HPDE6-E6E7 (cell line): ENCODE measurements around the gene ADIPOR2.
"Not testable (repeated sequence)": the region's sequence is repeated elsewhere in the genome, so short reads cannot be mapped to it uniquely, and the experiment has no call there.

Experiments used
- DNase-seq: peaks from one replicate; pipeline ENCODE4 v3.0.0; 2011; ENCODE audit warnings: missing footprints; ENCODE audit errors: extremely low spot score

ADIPOR2 gene

DNA sequence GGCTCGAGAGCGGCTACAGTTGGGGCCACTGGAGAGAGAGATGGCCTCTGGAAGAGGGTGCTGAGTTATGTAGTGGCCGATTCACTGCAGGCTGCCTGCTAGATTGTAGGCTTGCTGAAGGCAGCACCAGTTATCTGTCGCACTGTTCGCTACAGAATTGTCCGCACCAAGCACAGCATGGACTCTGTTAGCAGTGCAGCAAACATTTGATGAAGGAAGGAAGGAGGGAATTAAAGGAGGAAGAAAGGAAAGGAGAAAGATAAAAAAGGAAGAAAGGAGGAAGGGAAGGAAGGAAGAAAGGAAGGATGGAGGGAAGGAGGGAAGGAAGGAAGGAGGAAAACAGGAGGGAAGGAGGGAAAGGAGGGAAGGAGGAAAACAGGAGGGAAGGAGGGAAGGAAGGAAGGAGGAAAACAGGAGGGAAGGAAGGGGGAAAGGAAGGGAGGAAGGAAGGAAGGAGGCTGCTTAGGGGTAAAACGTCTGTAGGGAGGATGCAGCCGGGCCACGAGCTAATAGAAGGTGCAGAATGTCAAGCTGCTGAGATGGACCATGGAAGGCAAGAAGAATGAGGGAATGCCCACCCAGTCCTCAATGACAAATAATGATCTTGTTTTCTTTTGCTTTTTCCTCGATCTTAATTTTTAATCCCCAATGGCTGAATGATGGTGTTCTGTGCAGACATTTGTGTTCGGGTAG, 27.3 kb upstream of the ADIPOR2 start:
- DNase-seq = no peak

GRCh38 chr12:1665366-1665765, 25.5 kb upstream of the ADIPOR2 start:
- DNase-seq = no peak

GRCh38 chr12:1666215-1666614, 24.7 kb upstream of the ADIPOR2 start:
- no peak for DNase-seq

GRCh38 chr12:1666685-1667162, 24.1 kb upstream of the ADIPOR2 start:
- DNase-seq = no peak

GRCh38 chr12:1668833-1669543, 21.9 kb upstream of the ADIPOR2 start:
- no peak for DNase-seq

DNA sequence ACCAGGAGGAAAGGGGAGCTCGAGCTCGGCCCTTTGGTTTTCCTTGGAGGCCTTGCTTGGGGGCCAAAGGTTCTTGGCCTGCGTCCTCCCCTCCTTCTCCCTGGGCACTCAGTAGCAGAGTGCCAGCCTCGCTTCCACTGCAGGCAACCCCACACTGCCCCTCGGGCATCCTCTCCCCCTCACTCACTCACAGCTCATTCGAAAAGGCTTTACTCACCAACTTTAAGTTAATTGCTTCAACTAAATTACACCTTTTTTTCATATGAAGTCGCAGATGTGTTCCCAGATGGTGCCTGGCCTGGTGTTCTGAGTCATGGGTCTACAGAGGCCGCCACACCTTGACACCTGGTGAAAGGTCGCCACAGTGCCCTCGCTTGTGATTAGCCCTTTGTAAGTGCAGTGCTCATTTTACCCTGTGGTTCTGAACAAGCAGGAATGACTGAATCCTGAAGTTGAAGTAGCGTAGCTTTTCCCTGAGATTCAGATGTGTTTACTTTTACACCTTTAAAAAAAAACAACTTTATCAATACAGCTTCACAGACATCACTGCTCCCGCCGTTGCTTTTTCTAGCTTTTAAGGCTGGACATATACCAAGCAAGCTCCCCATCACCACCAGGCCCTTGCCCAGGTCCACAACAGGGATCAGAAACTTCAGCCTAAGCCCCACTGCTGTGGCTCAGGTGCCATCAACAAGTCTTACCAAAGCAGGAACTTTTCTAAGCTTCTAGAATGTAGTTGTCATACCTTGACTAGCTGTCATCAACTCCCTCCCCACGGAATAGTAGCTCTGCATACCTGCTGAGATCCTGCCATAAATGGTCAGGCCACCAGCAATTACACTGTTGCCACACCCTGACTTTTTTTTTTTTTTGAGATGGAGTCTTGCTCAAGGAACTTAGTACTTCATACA, 20.3 kb upstream of the ADIPOR2 start:
- no peak for DNase-seq

DNA sequence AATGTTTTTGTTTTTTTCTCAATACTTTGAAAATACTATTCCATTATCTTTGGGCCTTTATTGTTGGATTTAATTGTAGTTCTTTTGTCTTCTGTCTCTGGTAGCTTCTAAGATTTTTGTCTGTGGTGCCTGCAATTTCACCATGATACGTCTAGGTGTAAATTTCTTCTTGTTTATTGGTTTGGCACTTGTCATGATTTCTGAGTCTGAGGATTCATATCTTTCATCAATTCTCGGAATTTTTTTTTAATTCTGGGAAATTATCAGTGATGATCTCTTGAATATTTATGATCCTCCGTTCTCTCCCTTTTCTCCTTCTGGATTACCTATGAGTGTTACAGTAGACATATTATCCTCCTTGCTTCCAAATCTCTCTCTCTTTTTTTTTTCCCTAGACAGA, 14.8 kb upstream of the ADIPOR2 start:
- no peak for DNase-seq

GRCh38 chr12:1680804-1681492, 9.9 kb upstream of the ADIPOR2 start:
- no peak for DNase-seq

DNA sequence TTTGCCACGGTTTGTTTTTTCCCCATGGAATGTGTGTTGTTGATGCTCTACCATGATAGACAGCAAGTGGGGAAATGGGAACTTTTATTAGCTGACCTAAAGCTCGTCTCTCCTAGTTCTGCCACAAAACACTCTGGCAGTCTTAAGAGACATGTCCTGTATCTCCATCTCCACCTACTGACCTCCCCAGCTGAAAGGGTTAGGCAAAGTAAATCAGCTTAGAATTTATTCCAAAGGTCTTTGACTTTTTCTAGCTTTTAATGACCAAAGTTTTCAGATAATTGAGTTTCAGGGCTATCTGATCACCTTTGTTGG, 9.4 kb upstream of the ADIPOR2 start:
- no peak for DNase-seq

DNA sequence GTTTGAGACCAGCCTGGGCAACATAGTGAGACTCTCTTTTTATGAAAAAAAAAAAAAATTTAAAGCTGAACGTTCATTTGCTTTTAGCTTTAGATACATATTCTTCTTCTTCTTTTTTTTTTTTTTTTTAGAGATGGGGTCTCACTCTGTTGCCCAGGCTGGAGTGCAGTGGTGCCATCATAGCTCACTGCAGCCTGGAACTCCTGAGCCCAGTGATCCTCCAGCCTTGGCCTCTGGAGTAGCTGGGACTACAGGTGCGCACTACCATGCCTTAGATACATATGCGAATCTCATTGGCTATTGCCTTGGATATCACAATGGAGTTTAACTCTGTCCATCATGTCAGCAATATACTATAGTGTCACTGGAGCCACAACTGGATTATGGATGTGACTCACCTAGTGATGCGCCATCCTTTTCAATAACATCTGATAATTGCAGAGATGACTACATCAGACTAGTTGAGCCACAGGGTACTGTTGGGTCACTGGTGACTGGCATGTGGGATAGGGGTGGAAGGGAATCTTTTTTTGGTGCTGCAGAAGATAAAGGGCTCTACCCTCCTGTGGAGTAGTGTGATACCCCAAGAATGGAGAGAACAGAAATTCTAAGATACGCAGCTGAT, 2.7 kb upstream of the ADIPOR2 start:
- no peak for DNase-seq

- DNase-seq = no peak
Measured at GRCh38 chr12:1691123-1692007, 495 bp downstream of the ADIPOR2 start.

DNA sequence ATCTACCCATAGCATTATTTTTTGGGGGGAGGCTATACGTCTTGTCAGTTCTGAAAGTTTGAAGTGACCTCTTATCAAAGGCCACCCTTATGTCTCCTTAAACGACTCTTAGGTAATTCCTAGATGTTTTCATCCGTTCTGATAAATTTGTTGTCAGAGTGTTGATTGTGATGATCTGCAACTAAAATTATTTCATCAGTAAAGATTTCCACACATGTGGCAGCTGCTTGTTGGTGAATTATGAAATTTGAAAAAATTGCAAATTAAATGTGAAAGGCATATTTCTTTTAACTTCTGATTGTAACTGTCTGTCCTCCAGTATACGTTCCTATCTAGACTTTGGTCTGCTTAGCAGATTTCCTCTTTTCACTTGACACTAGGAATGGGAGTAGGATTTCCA, 1.4 kb downstream of the ADIPOR2 start:
- no peak for DNase-seq

DNA sequence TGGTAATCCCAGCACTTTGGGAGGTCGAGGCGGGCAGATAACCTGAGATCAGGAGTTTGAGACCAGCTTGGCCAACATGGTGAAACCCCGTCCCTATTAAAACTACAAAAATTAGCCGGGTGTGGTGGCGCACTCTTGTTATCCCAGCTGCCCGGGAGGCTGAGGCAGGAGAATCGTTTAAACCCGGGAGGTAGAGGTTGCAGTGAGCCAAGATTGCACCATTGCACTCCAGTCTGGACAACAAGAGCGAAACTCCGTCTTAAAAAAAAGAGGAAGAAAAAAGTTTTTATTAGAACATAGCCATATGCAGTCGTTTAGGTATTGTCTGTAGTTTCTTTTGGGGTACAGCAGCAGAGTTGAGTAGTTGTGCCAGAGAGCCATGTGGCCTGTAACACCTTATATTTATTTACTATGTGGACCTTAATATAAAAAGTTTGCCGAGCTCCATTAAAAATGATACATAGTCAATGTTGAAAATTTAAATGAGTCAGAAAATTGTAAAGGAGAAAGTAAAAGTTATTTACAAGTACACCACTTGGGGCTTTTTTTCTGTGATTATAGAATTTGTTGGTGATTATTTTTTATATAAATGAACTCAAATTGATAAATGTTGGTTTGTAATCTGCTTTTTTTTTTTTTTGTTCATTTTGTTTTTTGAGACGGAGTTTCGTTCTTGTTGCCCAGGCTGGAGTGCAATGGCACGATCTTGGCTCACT, 2.2 kb downstream of the ADIPOR2 start:
- DNase-seq = no peak

DNA sequence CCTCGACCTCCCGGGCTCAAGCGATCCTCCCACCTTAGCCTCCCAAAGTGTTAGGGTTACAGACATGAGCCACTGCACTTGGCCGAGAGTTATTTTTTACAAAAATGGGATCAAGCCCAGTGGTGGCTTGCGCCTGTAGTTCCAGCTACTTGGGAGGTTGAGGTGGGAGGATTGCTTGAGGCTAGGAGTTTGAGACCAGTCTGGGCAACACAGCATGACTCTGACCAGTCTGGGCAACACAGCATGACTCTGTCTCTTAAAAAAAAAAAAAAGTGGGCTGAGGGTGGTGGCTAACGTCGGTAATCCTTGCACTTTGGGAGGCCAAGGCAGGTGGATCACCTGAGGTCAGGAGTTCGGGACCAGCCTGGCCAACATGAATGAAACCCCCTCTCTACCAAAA, 4.2 kb downstream of the ADIPOR2 start:
- not testable (repeated sequence) for DNase-seq

DNA sequence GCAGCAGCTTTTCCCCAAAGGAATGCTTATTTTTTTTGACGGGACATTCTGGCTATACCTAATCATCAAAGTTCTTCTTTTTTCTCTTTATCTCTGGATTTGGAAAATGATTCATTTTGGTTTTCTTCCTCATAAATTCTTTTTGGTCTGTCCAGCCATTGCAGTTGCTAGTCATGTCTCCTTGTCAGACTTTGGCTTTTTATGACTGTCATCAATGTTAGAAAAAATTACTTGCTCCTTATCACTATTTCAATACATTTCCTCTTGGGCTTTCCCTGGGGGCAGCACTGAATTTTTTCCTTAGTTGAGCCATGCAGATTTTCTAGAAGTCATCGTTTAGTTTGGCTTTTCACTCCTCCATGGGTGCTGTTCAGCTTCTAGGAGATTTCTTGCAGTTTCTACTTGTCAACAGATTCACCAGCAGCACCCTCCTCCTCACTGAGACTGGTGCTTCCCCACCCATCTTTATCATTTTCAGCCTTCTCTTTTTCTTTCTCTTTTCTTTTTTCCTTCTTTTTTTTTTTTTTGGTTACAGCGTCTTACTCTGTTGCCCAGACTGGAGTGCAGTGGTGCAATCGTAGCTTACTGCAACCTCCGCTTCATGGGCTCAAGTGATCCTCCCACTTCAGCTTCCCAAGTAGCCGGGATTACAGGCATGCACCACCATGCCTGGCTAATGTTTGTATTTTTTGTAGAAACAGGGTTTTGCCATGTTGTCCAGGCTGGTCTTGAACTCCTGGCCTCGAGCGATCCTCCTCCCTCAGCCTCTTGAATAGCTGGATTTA, 5.2 kb downstream of the ADIPOR2 start:
- DNase-seq = no peak

- no peak for DNase-seq
Measured at GRCh38 chr12:1696800-1697199, 5.9 kb downstream of the ADIPOR2 start.

GRCh38 chr12:1697271-1697670, 6.4 kb downstream of the ADIPOR2 start:
- DNase-seq = no peak

DNA sequence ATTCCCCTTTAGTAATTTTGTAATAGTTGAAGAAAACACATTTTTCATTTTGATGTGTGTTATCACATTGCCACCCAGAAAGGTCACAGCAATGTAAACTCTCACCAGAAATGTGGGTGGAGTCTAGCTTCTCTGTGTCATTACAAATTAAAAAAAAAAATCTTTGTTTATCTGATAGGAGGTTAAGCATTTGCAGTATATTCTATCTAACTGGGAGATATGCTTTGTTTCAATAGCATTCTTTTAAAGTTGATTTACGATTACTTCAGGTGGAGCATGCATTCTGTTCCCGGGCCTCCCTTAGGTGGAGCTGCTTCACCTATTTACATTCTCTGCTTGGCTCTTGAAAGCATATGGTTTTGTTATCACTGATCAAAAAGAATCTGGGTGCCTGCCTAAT, 7.8 kb downstream of the ADIPOR2 start:
- DNase-seq = no peak

- DNase-seq = no peak
Measured at GRCh38 chr12:1702713-1703112, 11.8 kb downstream of the ADIPOR2 start.
